Measurements from ENCODE around the gene CSHL1.
"Not testable (repeated sequence)": the region's sequence is repeated elsewhere in the genome, so short reads cannot be mapped to it uniquely, and the experiment has no call there.

CSHL1 gene

DNA sequence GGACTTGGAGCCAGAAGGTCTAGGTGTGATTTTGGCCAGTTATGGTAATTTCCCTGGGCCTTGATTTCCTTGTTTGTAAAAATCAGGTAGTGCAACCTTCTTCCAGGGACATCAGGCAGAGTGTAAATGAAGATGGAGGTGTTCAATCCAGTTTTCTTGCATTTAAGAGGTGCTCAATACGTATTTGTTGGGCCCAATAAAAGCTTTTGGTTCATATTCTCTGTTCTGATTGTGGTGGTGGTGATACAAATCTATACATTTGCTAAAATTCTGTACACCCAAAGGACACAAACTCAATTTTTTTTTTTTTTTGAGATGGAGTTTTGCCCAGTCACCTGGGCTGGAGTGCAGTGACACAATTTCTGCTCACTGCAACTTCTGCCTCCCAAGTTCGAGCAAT, 15.1 kb upstream of the CSHL1 start:
- Mint-ChIP-seq H3K4me1 (no peaks in the 10 kb centered on the region), H3K9me3 (no peaks in the 10 kb centered on the region), H3K27ac (no peak overlapping the region), H3K27me3 (ENCODE audit: low read depth) (no peaks in the 10 kb centered on the region), H3K36me3 (ENCODE audit: low read depth) (no peaks in the 10 kb centered on the region), H3K4me3 (no peak overlapping the region)
- TF ChIP-seq, protein P1, sequence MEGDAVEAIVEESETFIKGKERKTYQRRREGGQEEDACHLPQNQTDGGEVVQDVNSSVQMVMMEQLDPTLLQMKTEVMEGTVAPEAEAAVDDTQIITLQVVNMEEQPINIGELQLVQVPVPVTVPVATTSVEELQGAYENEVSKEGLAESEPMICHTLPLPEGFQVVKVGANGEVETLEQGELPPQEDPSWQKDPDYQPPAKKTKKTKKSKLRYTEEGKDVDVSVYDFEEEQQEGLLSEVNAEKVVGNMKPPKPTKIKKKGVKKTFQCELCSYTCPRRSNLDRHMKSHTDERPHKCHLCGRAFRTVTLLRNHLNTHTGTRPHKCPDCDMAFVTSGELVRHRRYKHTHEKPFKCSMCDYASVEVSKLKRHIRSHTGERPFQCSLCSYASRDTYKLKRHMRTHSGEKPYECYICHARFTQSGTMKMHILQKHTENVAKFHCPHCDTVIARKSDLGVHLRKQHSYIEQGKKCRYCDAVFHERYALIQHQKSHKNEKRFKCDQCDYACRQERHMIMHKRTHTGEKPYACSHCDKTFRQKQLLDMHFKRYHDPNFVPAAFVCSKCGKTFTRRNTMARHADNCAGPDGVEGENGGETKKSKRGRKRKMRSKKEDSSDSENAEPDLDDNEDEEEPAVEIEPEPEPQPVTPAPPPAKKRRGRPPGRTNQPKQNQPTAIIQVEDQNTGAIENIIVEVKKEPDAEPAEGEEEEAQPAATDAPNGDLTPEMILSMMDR (IDR thresholded peaks at IDR 0.05; ENCODE audit: unreplicated experiment in 3 of 3): no peak

DNA sequence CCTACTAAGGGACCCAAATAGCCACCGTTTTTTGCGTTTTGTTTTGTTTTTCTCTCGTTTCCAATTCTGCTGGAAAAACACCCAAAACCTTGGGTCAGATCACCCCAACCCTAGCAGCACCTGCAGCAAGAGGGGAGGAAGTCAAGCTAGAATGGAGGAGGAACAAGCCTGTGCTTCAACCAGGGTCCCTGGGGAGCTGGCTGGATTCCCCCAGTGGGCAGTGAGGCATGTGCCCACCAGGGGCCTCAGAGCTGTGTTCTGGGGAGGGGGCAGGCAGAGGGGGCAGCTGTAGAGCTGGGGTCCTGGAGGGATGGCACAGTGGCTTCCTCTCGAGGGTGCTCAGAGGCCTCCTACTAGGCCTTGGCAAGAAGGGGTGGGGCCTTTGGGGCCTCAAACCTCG, 14.6 kb upstream of the CSHL1 start:
- Mint-ChIP-seq H3K4me3 (no peak overlapping the region), H3K4me1 (no peaks in the 10 kb centered on the region), H3K36me3 (ENCODE audit: low read depth) (no peaks in the 10 kb centered on the region), H3K9me3 (no peaks in the 10 kb centered on the region), H3K27ac (no peak overlapping the region), H3K27me3 (ENCODE audit: low read depth) (no peaks in the 10 kb centered on the region)
- TF ChIP-seq, protein P1 (IDR thresholded peaks at IDR 0.05; ENCODE audit: unreplicated experiment in 3 of 3): no peak

DNA sequence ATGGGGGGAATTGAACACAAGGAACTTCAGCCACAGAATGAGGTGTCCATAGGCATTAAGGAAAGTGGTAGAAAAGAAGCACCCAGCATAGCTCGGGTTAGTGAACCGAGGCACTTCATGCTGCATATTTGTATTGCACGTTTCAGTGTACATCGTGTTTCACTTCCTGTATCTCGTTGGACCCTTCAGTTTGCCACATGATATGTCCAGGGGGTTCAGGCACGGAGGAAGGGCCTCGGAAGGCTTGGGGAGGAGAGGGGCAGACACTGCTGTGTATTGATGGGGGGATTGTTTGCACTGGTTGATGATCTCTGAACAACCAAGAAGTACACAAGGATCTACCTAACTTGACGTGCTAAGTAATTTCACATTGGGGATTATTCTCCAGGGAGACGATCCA, 11.3 kb upstream of the CSHL1 start:
- H3K27me3 Mint-ChIP-seq (ENCODE audit: low read depth); H3K4me3 Mint-ChIP-seq; H3K36me3 Mint-ChIP-seq (ENCODE audit: low read depth); H3K9me3 Mint-ChIP-seq; H3K4me1 Mint-ChIP-seq; H3K27ac Mint-ChIP-seq: not testable (repeated sequence)

DNA sequence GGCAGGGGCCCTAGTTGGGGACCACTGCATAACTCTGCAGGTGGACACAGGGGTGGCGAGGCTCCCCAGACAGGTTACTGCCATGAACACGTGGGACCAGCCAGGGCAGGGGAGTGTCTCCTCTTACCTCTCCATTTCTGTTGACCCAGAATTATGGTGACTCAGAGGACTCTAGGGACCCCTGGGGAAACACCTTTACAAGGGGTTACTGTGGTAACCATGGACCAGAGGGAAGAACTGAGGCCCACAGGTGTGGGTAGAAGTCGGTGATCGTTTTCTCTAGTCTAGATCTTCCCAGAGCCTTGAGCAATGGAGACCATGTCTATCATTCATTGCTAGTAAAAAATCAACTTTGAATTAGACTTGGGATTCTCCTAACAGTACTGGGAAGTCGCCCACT, 9.7 kb upstream of the CSHL1 start:
- not testable (repeated sequence) for H3K4me1 Mint-ChIP-seq; H3K27ac Mint-ChIP-seq; H3K9me3 Mint-ChIP-seq; H3K36me3 Mint-ChIP-seq (ENCODE audit: low read depth); H3K4me3 Mint-ChIP-seq
- H3K27me3 Mint-ChIP-seq (ENCODE audit: low read depth): peaks cover 13% of the 10 kb centered on the region

DNA sequence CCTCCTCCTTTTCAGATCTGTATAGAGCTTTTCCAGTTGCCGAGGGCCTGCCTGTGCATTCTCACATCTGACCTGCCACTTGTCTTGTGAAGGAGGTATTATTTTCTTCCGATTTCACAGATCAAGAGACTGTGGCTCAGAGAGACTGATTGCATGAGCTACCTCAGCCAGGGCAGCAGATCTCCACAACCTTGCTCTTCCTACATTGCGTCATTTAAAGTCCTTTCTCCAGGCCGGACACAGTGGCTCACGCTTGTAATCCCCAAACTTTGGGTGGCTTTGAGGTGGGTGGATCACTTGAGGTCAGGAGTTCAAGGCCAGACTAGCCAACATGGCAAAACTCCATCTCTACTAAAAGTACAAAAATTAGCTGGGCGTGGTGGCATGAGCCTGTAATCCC, 9.0 kb upstream of the CSHL1 start:
- H3K36me3 Mint-ChIP-seq (ENCODE audit: low read depth); H3K27ac Mint-ChIP-seq; H3K4me1 Mint-ChIP-seq; H3K9me3 Mint-ChIP-seq; H3K4me3 Mint-ChIP-seq: not testable (repeated sequence)
- peaks cover 13% of the 10 kb centered on the region for H3K27me3 Mint-ChIP-seq (ENCODE audit: low read depth)

DNA sequence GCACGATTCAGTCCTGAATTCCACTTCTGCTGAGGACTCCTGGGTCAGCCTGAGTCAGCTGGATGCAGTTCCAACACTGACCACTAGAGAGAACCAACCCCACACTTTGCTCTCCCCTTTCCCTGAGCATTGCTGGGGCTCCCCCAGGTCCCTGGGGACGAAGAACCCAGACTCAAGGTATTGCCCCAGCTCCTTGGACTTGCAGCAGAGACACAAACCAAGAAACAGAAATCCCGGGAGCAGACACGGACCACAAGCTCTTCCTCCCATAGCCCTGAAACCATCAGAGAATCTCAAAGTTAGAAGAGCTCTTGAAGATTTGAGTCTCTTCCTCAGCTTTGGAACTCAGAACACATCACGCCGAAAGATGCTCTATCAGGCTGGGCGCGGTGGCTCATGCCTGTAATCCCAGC, 8.3 kb upstream of the CSHL1 start:
- H3K27me3 Mint-ChIP-seq (ENCODE audit: low read depth): peaks cover 13% of the 10 kb centered on the region
- TF ChIP-seq, protein P1 (IDR thresholded peaks at IDR 0.05; ENCODE audit: unreplicated experiment in 3 of 3): peak; percentile 84 to 91 (median 85)
- H3K9me3 Mint-ChIP-seq: no peaks in the 10 kb centered on the region
- no peak overlapping the region for H3K4me3 Mint-ChIP-seq
- peaks cover 5% of the 10 kb centered on the region for H3K4me1 Mint-ChIP-seq
- H3K36me3 Mint-ChIP-seq (ENCODE audit: low read depth): no peaks in the 10 kb centered on the region
- no peak overlapping the region for H3K27ac Mint-ChIP-seq

DNA sequence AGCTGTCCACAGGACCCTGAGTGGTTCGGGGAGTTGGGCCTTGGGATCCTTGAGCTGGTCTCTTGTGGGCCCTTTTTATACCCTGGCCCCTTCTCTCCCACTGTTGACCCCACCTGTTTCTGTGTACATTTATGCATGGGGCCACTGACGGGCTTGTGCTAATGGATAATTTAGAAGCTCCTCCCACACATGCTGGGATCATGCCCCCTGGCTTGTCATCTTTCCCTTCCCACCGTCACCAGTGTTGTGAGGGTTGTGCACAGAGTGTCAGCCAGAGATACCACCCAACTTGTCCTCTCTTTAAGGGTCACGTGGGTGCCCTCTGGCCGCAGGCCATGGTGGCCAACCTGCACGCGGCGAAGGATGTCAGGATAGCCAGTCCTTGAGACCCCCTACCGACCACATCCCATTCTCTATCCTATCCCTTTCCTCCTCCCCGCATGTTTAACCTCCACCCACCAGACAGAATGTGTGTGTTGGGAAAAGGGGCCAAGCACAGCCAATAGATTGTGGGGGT, 7.8 kb upstream of the CSHL1 start, which contains the start of gene GH1:
Gene GH1, minus strand, starts transcription at position 51 of the 517 bp plus-strand sequence. CDS start 63 bp downstream, outside the sequence.
- not testable (repeated sequence) for H3K36me3 Mint-ChIP-seq (ENCODE audit: low read depth); H3K4me1 Mint-ChIP-seq; H3K4me3 Mint-ChIP-seq; H3K9me3 Mint-ChIP-seq; H3K27ac Mint-ChIP-seq
- H3K27me3 Mint-ChIP-seq (ENCODE audit: low read depth): peaks cover 13% of the 10 kb centered on the region

DNA sequence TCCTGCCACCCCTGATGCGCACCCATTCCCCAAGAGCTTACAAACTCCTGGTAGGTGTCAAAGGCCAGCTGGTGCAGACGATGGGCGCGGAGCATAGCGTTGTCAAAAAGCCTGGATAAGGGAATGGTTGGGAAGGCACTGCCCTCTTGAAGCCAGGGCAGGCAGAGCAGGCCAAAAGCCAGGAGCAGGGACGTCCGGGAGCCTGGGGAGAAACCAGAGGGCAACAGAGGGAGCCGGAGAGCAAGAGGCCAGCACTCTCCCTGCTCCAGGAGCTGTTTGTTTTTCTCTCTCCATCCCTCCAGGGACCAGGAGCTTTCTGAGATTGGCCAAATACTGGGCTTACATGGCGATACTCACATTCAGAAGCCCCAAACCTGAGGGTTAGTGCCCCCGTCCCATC, 7.2 kb upstream of the CSHL1 start:
- TF ChIP-seq, protein P1 (IDR thresholded peaks at IDR 0.05; ENCODE audit: unreplicated experiment in 3 of 3): no peak
- Mint-ChIP-seq H3K4me3 (no peak overlapping the region), H3K27ac (no peak overlapping the region), H3K36me3 (ENCODE audit: low read depth) (no peaks in the 10 kb centered on the region), H3K9me3 (no peaks in the 10 kb centered on the region), H3K4me1 (peaks cover 5% of the 10 kb centered on the region), H3K27me3 (ENCODE audit: low read depth) (peaks cover 13% of the 10 kb centered on the region)

All from nephron (organoid).